Natural killer cell treated with Interleukin-12 subunit alpha and Interleukin-12 subunit beta and Interleukin-15 and Interleukin-18, amount 100 ng/mL, for 72 hours (primary cell): ENCODE measurements around the gene PLA2G4B. TPM values are rescaled to one million over a fixed set of nuclear protein-coding genes. Genes with fewer than 3 reads are reported as not detected.

ENCODE experiments used
- ATAC-seq, 2 donors: fragments of 150-1000 bp; cut with Tn5 transposase in 1 of 2; sonication (Bioruptor Pico), chemical (Tn5 transposase) in 1 of 2; 2 replicates each; pipeline ENCODE4 v1.10.0; 2021
- DNase-seq: peaks from one replicate; pipeline ENCODE4 v3.0.0; 2022; ENCODE audit warnings: low spot score
- H3K27ac Mint-ChIP-seq, 2 donors: 1 replicate in 1 of 2; 2 replicates in 1 of 2; pipeline ENCODE4 v1.8.0; 2022; ENCODE audit warnings: mixed read lengths in 2 of 2, mild to moderate bottlenecking in 1 of 2, moderate library complexity in 1 of 2
- H3K27me3 Mint-ChIP-seq, 2 donors: 1 replicate in 1 of 2; 2 replicates in 1 of 2; pipeline ENCODE4 v1.8.0; 2022; ENCODE audit warnings: mixed read lengths in 2 of 2
- H3K36me3 Mint-ChIP-seq: one replicate; pipeline ENCODE4 v1.8.0; 2022; ENCODE audit warnings: mixed read lengths
- H3K4me1 Mint-ChIP-seq, 2 donors: 1 replicate in 1 of 2; 2 replicates in 1 of 2; pipeline ENCODE4 v1.8.0; 2022; ENCODE audit warnings: low read depth in 2 of 2, mixed read lengths in 2 of 2, mild to moderate bottlenecking in 1 of 2
- H3K4me3 Mint-ChIP-seq: one replicate; pipeline ENCODE4 v1.8.0; 2022; ENCODE audit warnings: mixed read lengths
- H3K9me3 Mint-ChIP-seq: 2 replicates; pipeline ENCODE4 v1.8.0; 2022; ENCODE audit warnings: mixed read lengths
- total RNA-seq, 2 donors: library from RNA; stranded (reverse); gene quantifications; one replicate each; pipeline ENCODE4 v1.2.3, GENCODE V29; 2022

PLA2G4B gene
- total RNA-seq, 2 donors from 2014 or later, result 4.7 to 13.4 TPM

DNA sequence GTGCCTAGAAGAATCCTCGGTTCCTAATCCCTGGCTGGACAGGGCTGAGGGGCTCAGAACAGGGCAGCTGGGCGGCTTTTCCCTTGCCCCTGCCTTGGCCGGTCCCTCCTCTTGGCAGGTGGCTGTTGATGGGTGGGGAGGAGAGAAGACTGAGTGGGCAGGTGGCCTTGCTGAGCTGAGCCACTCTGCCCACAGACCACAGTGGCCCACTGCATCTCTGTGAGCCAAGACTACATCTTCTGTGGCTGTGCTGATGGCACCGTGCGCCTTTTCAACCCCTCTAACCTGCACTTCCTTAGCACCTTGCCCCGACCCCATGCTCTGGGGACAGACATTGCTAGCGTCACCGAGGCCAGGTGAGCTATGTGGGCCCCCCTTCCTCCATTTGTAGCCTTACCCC lies 25.2 kb upstream of the PLA2G4B start:
- no peaks in the 10 kb centered on the region for H3K27me3 Mint-ChIP-seq
- no peaks in the 10 kb centered on the region for H3K9me3 Mint-ChIP-seq
- H3K27ac Mint-ChIP-seq, result no peak overlapping the region
- no peak for DNase-seq
- H3K4me1 Mint-ChIP-seq, result peaks cover 0 to 5% of the 10 kb centered on the region in 2 donors
- H3K4me3 Mint-ChIP-seq, result no peak overlapping the region
- ATAC-seq, result no peak
- H3K36me3 Mint-ChIP-seq, result peaks cover 5% of the 10 kb centered on the region

GRCh38 chr15:41814534-41814933 lies 24.1 kb upstream of the PLA2G4B start:
- Mint-ChIP-seq H3K36me3 (peaks cover 5% of the 10 kb centered on the region), H3K4me1 (peaks cover 0 to 5% of the 10 kb centered on the region in 2 donors), H3K4me3 (no peak overlapping the region), H3K27me3 (no peaks in the 10 kb centered on the region), H3K27ac (no peak overlapping the region), H3K9me3 (no peaks in the 10 kb centered on the region)
- ATAC-seq, result no peak
- no peak for DNase-seq

GRCh38 chr15:41816788-41817187 lies 21.9 kb upstream of the PLA2G4B start:
- H3K27ac Mint-ChIP-seq, result no peak overlapping the region
- no peak for ATAC-seq
- H3K4me3 Mint-ChIP-seq, result no peak overlapping the region
- no peak for DNase-seq
- H3K36me3 Mint-ChIP-seq, result peaks cover 5% of the 10 kb centered on the region
- H3K9me3 Mint-ChIP-seq, result no peaks in the 10 kb centered on the region
- no peaks in the 10 kb centered on the region for H3K4me1 Mint-ChIP-seq
- H3K27me3 Mint-ChIP-seq, result no peaks in the 10 kb centered on the region

- H3K4me3 Mint-ChIP-seq, result no peak overlapping the region
- DNase-seq, result no peak
- peaks cover 5% of the 10 kb centered on the region for H3K36me3 Mint-ChIP-seq
- no peaks in the 10 kb centered on the region for H3K9me3 Mint-ChIP-seq
- H3K4me1 Mint-ChIP-seq, result no peaks in the 10 kb centered on the region
- H3K27me3 Mint-ChIP-seq, result no peaks in the 10 kb centered on the region
- no peak for ATAC-seq
- no peak overlapping the region for H3K27ac Mint-ChIP-seq
Observed at GRCh38 chr15:41817327-41817726, 21.3 kb upstream of the PLA2G4B start.

GRCh38 chr15:41817781-41818180 lies 20.9 kb upstream of the PLA2G4B start:
- peaks cover 5% of the 10 kb centered on the region for H3K36me3 Mint-ChIP-seq
- ATAC-seq, result no peak
- no peaks in the 10 kb centered on the region for H3K9me3 Mint-ChIP-seq
- DNase-seq, result no peak
- H3K4me3 Mint-ChIP-seq, result no peak overlapping the region
- no peaks in the 10 kb centered on the region for H3K4me1 Mint-ChIP-seq
- no peaks in the 10 kb centered on the region for H3K27me3 Mint-ChIP-seq
- no peak overlapping the region for H3K27ac Mint-ChIP-seq

DNA sequence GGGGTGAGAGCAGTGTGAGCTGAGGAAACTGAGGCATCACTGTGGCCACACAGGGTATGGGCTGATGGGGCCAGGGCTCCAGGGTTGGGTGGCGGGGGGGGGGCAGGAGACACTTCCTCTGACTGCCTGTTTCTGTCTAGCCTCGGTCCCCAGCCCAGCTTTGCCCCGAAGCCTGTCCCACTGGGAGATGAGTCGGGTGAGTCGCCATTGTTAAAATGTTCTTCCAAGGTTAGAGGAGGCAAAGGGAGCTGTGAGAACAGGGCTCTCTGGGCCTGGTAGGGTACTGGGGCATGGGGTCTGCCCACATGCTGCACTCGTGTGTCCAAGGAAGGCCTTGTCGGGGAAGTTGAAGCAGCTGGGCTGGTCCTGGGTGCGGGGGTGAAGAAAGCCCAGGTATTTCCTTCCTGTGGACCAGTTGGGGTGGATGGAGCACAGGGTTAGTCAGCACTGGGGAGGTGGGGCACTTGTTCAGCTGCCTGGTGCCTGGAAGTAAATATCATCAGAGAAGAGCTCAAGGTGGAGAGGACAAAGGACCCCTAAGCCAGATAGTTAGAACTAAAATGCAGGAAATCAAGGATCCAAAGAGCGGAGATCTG lies 19.1 kb upstream of the PLA2G4B start:
- no peak overlapping the region for H3K27ac Mint-ChIP-seq
- H3K4me3 Mint-ChIP-seq, result no peak overlapping the region
- H3K27me3 Mint-ChIP-seq, result no peaks in the 10 kb centered on the region
- peaks cover 5% of the 10 kb centered on the region for H3K36me3 Mint-ChIP-seq
- DNase-seq, result no peak
- no peaks in the 10 kb centered on the region for H3K9me3 Mint-ChIP-seq
- no peak for ATAC-seq
- no peaks in the 10 kb centered on the region for H3K4me1 Mint-ChIP-seq

GRCh38 chr15:41820791-41821423 lies 17.7 kb upstream of the PLA2G4B start:
- no peak overlapping the region for H3K27ac Mint-ChIP-seq
- no peaks in the 10 kb centered on the region for H3K4me1 Mint-ChIP-seq
- no peaks in the 10 kb centered on the region for H3K27me3 Mint-ChIP-seq
- DNase-seq (no peak), ATAC-seq (no peak)
- no peaks in the 10 kb centered on the region for H3K9me3 Mint-ChIP-seq
- H3K36me3 Mint-ChIP-seq, result peaks cover 3% of the 10 kb centered on the region
- H3K4me3 Mint-ChIP-seq, result no peak overlapping the region

DNA sequence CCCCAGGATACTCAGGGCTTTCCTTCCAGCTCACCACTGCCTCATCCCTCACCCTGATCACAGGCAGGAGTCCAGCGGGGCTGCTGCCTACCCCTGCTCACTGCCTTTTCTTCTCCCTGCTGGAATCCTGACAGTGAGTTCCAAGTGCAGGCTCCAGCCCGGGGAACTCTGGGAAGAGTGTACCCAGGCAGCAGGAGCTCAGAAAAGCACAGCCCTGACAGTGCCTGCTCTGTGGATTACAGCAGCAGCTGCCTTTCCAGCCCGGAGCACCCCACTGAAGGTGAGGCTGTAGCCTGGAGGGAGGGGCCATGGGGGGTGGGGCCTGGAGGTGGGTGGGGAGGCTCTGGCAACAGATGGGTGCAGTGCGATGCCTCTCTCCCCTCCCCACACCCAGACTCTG lies 16.8 kb upstream of the PLA2G4B start:
- H3K4me3 Mint-ChIP-seq, result no peak overlapping the region
- no peaks in the 10 kb centered on the region for H3K27me3 Mint-ChIP-seq
- DNase-seq, result no peak
- peaks cover 0 to 5% of the 10 kb centered on the region in 2 donors for H3K4me1 Mint-ChIP-seq
- H3K27ac Mint-ChIP-seq, result no peak overlapping the region
- no peaks in the 10 kb centered on the region for H3K36me3 Mint-ChIP-seq
- H3K9me3 Mint-ChIP-seq, result no peaks in the 10 kb centered on the region
- no peak for ATAC-seq

GRCh38 chr15:41822471-41822870 lies 16.2 kb upstream of the PLA2G4B start:
- no peak overlapping the region for H3K27ac Mint-ChIP-seq
- no peaks in the 10 kb centered on the region for H3K27me3 Mint-ChIP-seq
- ATAC-seq (no peak), DNase-seq (no peak)
- peaks cover 0 to 5% of the 10 kb centered on the region in 2 donors for H3K4me1 Mint-ChIP-seq
- no peaks in the 10 kb centered on the region for H3K9me3 Mint-ChIP-seq
- H3K4me3 Mint-ChIP-seq, result no peak overlapping the region
- no peaks in the 10 kb centered on the region for H3K36me3 Mint-ChIP-seq

DNA sequence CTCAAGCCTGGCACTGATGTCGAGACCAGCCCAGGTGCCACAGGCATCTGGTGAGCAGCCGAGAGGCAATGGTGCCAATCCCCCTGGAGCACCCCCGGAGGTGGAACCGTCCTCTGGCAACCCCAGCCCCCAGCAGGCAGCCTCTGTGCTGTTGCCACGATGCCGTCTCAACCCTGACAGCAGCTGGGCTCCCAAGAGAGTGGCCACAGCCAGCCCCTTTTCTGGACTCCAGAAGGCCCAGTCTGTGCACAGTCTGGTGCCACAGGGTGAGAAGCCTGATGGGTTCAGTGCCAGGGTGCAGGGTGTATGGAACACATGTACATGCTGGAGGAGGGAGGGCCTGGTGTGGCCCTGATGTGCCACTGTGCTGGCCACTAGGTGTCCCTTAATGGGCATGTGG lies 15.7 kb upstream of the PLA2G4B start:
- Mint-ChIP-seq H3K27ac (no peak overlapping the region), H3K27me3 (no peaks in the 10 kb centered on the region), H3K4me3 (no peak overlapping the region), H3K9me3 (no peaks in the 10 kb centered on the region), H3K4me1 (peaks cover 0 to 9% of the 10 kb centered on the region in 2 donors), H3K36me3 (no peaks in the 10 kb centered on the region)
- ATAC-seq, result no peak
- DNase-seq, result no peak

DNA sequence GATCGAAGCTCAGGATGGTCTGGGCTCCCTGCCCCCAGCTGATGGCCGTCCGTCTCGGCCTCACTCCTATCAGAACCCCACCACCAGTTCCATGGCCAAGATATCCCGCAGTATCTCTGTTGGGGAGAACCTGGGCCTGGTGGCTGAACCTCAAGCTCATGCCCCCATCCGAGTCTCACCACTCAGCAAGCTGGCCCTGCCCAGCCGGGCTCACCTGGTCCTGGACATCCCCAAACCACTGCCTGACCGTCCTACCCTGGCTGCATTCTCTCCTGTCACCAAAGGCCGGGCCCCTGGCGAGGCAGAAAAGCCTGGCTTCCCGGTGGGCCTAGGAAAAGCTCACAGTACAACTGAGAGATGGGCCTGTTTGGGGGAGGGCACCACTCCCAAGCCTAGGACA lies 15.1 kb upstream of the PLA2G4B start:
- no peaks in the 10 kb centered on the region for H3K9me3 Mint-ChIP-seq
- H3K4me3 Mint-ChIP-seq, result no peak overlapping the region
- H3K36me3 Mint-ChIP-seq, result no peaks in the 10 kb centered on the region
- DNase-seq (no peak), ATAC-seq (no peak)
- H3K4me1 Mint-ChIP-seq, result peaks cover 3 to 11% of the 10 kb centered on the region in 2 donors
- no peaks in the 10 kb centered on the region for H3K27me3 Mint-ChIP-seq
- H3K27ac Mint-ChIP-seq, result no peak overlapping the region

- H3K9me3 Mint-ChIP-seq, result no peaks in the 10 kb centered on the region
- H3K27me3 Mint-ChIP-seq, result no peaks in the 10 kb centered on the region
- peaks cover 10 to 16% of the 10 kb centered on the region in 2 donors for H3K4me1 Mint-ChIP-seq
- ATAC-seq (no peak), DNase-seq (no peak)
- H3K4me3 Mint-ChIP-seq, result no peak overlapping the region
- H3K36me3 Mint-ChIP-seq, result no peaks in the 10 kb centered on the region
- H3K27ac Mint-ChIP-seq, result no peak overlapping the region
Observed at GRCh38 chr15:41824062-41824745, 14.4 kb upstream of the PLA2G4B start.

- no peak for ATAC-seq
- H3K27ac Mint-ChIP-seq, result no peak overlapping the region
- no peaks in the 10 kb centered on the region for H3K9me3 Mint-ChIP-seq
- no peak for DNase-seq
- H3K4me1 Mint-ChIP-seq, result peaks cover 10 to 16% of the 10 kb centered on the region in 2 donors
- H3K27me3 Mint-ChIP-seq, result no peaks in the 10 kb centered on the region
- no peak overlapping the region for H3K4me3 Mint-ChIP-seq
- H3K36me3 Mint-ChIP-seq, result no peaks in the 10 kb centered on the region
Observed at GRCh38 chr15:41825145-41825544, 13.5 kb upstream of the PLA2G4B start.
